HepG2 (cell line): ENCODE data around the gene SCAPER. TPM values are rescaled to one million over a fixed set of nuclear protein-coding genes. Genes with fewer than 3 reads are reported as not detected.

Source experiments
- ATAC-seq: fragments of 200-7000 bp; cut with Tn5 transposase; 3 replicates; pipeline ENCODE4 v1.9.1; 2020; ENCODE audit warnings: mild to moderate bottlenecking, moderate library complexity
- BruUV-seq: library from RNA; stranded (reverse); fragments of 400-500 nt; replicated peaks from 2 replicates; lab custom pipeline; 2021; lab: Mats Ljungman, UMichigan
- CTCF ChIA-PET: fragments of 300-600 bp; formaldehyde crosslinking; extraction: SDS; loops from one replicate; lab custom pipeline; 2021; ENCODE audit warnings: low total read pairs, inconsistent platforms, low intra/inter-chr PET ratio; lab: Yijun Ruan, JAX
- POLR2A ChIA-PET: fragments of 350-600 bp; sonication (Branson Sonifier 250); formaldehyde crosslinking; loops from one replicate; lab custom pipeline; 2020; ENCODE audit warnings: antibody characterized with exemption, inconsistent platforms; lab: Yijun Ruan, JAX
- DNase-seq: peaks from one replicate; pipeline ENCODE4 v3.0.0-alpha.2; 2015; ENCODE audit warnings: low spot score
- FAIRE-seq: peaks from 3 replicates; lab custom pipeline; 2011; peaks lifted over from hg19 to GRCh38; lab: Jason Lieb, UNC
- H2AFZ ChIP-seq: one replicate; pipeline ENCODE4 v1.6.1; 2011; ENCODE audit warnings: low read length, inconsistent platforms
- H3K27ac ChIP-seq: fragments of 300-600 bp; 3 replicates; pipeline ENCODE4 v1.8.0; 2011; ENCODE audit warnings: mixed run types, mild to moderate bottlenecking, mixed read lengths, low read length, inconsistent platforms; ENCODE audit not compliant: insufficient read depth; ENCODE audit errors: extremely low read length
- H3K27me3 ChIP-seq, 2 experiments: fragments of 200-600 bp in 1 of 2; 2 replicates in 1 of 2; 3 replicates in 1 of 2; pipeline versions ENCODE4 v1.6.0 to v1.8.0; 2011; ENCODE audit warnings: low read length in 2 of 2, mild to moderate bottlenecking in 2 of 2, moderate library complexity in 2 of 2, inconsistent platforms in 1 of 2; ENCODE audit not compliant: insufficient read depth in 2 of 2, control insufficient read depth in 1 of 2
- H3K36me3 ChIP-seq, 2 experiments: fragments of 200-600 bp in 1 of 2; replicated peaks in 1 of 2; 2 replicates in 1 of 2; 3 replicates in 1 of 2; pipeline versions ENCODE4 v1.5.1 to v1.8.0; 2011; ENCODE audit warnings: low read length in 2 of 2, inconsistent platforms in 1 of 2; ENCODE audit not compliant: insufficient read depth in 2 of 2, control insufficient read depth in 1 of 2
- H3K4me1 ChIP-seq: 2 replicates; pipeline ENCODE4 v1.5.1; 2012; ENCODE audit warnings: low read length, inconsistent platforms; ENCODE audit not compliant: insufficient read depth
- H3K4me2 ChIP-seq: 2 replicates; pipeline ENCODE4 v1.6.0; 2011; ENCODE audit warnings: low read depth, low read length, inconsistent platforms
- H3K4me3 ChIP-seq, 3 experiments: fragments of 200-600 bp in 1 of 3; sonication (generic), shearing (Covaris generic) in 1 of 3; replicated peaks in 1 of 3; 2 replicates each; pipeline ENCODE4 v1.5.1; 2011 to 2016; ENCODE audit warnings: low read length in 3 of 3, inconsistent platforms in 2 of 3, low read depth in 2 of 3, mild to moderate bottlenecking in 2 of 3, control low read depth in 1 of 3, mixed read lengths in 1 of 3; ENCODE audit not compliant: insufficient read depth in 1 of 3
- H3K79me2 ChIP-seq: one replicate; pipeline ENCODE4 v1.6.1; 2011; ENCODE audit warnings: low read length, inconsistent platforms; ENCODE audit not compliant: insufficient read depth
- H3K9ac ChIP-seq: 2 replicates; pipeline ENCODE4 v1.6.0; 2011; ENCODE audit warnings: mild to moderate bottlenecking, low read depth, low read length, inconsistent platforms; ENCODE audit not compliant: insufficient read depth
- H3K9me3 ChIP-seq: 2 replicates; pipeline ENCODE4 v1.5.1; 2012; ENCODE audit warnings: mild to moderate bottlenecking, low read length
- H4K20me1 ChIP-seq: 2 replicates; pipeline ENCODE4 v1.6.0; 2011; ENCODE audit warnings: inconsistent platforms, mild to moderate bottlenecking, low read length, moderate library complexity; ENCODE audit not compliant: insufficient read depth
- ARNT2 ChIP-seq: sonication (generic); formaldehyde crosslinking; IDR thresholded peaks from 2 replicates; pipeline ENCODE4 v1.8.0; 2022; ENCODE audit warnings: mild to moderate bottlenecking, low read depth, missing genetic modification reagents, moderate library complexity
- HMGA1 ChIP-seq: sonication (generic); formaldehyde crosslinking; conservative IDR thresholded peaks from 2 replicates; pipeline ENCODE4 v1.4.0; 2020; ENCODE audit warnings: missing genetic modification reagents
- HOXA5 ChIP-seq: sonication (generic); formaldehyde crosslinking; IDR thresholded peaks from 2 replicates; pipeline ENCODE4 v1.4.0; 2020; ENCODE audit warnings: missing genetic modification reagents
- NFKBIZ ChIP-seq: IDR thresholded peaks from 2 replicates; pipeline ENCODE4 v1.6.1; 2018; ENCODE audit warnings: missing genetic modification reagents, missing compliant biosample characterization
- NRL ChIP-seq: sonication (generic); formaldehyde crosslinking; IDR thresholded peaks from 2 replicates; pipeline ENCODE4 v1.5.0; 2020; ENCODE audit warnings: missing genetic modification reagents, mild to moderate bottlenecking, moderate library complexity, borderline replicate concordance
- RAD51 ChIP-seq: fragments of 450-650 bp; IDR thresholded peaks from 2 replicates; pipeline ENCODE4 v1.6.1; 2016; ENCODE audit warnings: borderline replicate concordance
- REXO4 ChIP-seq: sonication (generic); formaldehyde crosslinking; IDR thresholded peaks from 2 replicates; pipeline ENCODE4 v1.8.0; 2022; ENCODE audit warnings: missing genetic modification reagents, mild to moderate bottlenecking, borderline replicate concordance
- SIX4 ChIP-seq: sonication (generic); formaldehyde crosslinking; IDR thresholded peaks from 2 replicates; pipeline ENCODE4 v1.4.0; 2020; ENCODE audit warnings: missing genetic modification reagents
- TBX2 ChIP-seq: sonication (generic); formaldehyde crosslinking; IDR thresholded peaks from 2 replicates; pipeline ENCODE4 v1.5.0; 2020; ENCODE audit warnings: missing genetic modification reagents, mild to moderate bottlenecking, borderline replicate concordance
- TBX3 ChIP-seq: fragments of 450-650 bp; IDR thresholded peaks from 2 replicates; pipeline ENCODE4 v1.6.1; 2017; ENCODE audit warnings: antibody characterized with exemption, mild to moderate bottlenecking, inconsistent platforms, borderline replicate concordance
- TEAD2 ChIP-seq: sonication (generic); formaldehyde crosslinking; IDR thresholded peaks from 2 replicates; pipeline ENCODE4 v1.9.0; 2021; ENCODE audit warnings: missing genetic modification reagents
- ZNF274 ChIP-seq: sonication (generic); formaldehyde crosslinking; IDR thresholded peaks from 2 replicates; pipeline ENCODE4 v1.5.1; 2020; ENCODE audit warnings: mild to moderate bottlenecking, missing genetic modification reagents
- ZNF644 ChIP-seq: IDR thresholded peaks from 2 replicates; pipeline ENCODE4 v1.6.1; 2016; ENCODE audit warnings: low read depth
- ZNF746 ChIP-seq: sonication (generic); formaldehyde crosslinking; IDR thresholded peaks from 2 replicates; pipeline ENCODE4 v1.8.0; 2022; ENCODE audit warnings: mild to moderate bottlenecking, missing genetic modification reagents
- ZSCAN9 ChIP-seq: IDR thresholded peaks from 2 replicates; pipeline ENCODE4 v1.6.1; 2016; ENCODE audit warnings: borderline replicate concordance
- WGBS: methylation state at CpG from one replicate; pipeline ENCODE4 v1.1.6; 2017; ENCODE audit warnings: low lambda C conversion rate; 5-methylcytosine and 5-hydroxymethylcytosine counted together
- in situ Hi-C: cut with HindIII; loops from 2 replicates; pipeline ENCODE4 v1.10.0; 2017; ENCODE audit warnings: low pct_unique_long_range_greater_than_20kb; ENCODE audit not compliant: extremely low pct_ligation_motif_present
- intact Hi-C: fragments of 100-400 bp; cut with micrococcal nuclease; formaldehyde crosslinking; loops from one replicate; pipeline ENCODE4 v1.10.0; 2022; ENCODE audit not compliant: unreplicated experiment
- polyA plus RNA-seq, 8 experiments: library from polyadenylated mRNA; depleted of rRNA in 3 of 8; stranded (reverse) in 7 of 8; unstranded in 1 of 8; fragments of >200 nt; fragmentation: Illumina TruSeq in 4 of 8; extraction: Trizol in 4 of 8; gene quantifications; 2 replicates each; pipeline versions ENCODE4 v1.2.1 to v1.2.3, GENCODE V29; 2011 to 2016; ENCODE audit warnings: low read depth in 4 of 8, missing spikeins in 1 of 8, mixed read lengths in 1 of 8; ENCODE audit not compliant: insufficient read depth in 1 of 8
- total RNA-seq, 5 experiments: library from RNA; depleted of rRNA; stranded (reverse); fragments of >200 nt; fragmentation: Illumina TruSeq; extraction: Trizol; gene quantifications; 2 replicates each; pipeline ENCODE4 v1.2.3, GENCODE V29; 2016; ENCODE audit warnings: low read depth in 1 of 5
- TF ChIP-seq, protein P1 (sequence below): IDR thresholded peaks from 2 replicates; pipeline ENCODE4 v1.6.1; 2018; ENCODE audit warnings: missing genetic modification reagents
- TF ChIP-seq, protein P2 (sequence below): fragments of 450-650 bp; IDR thresholded peaks from 2 replicates; pipeline ENCODE4 v1.6.1; 2016
- TF ChIP-seq, protein P3 (sequence below), 2 experiments: sonication (generic) in 1 of 2; formaldehyde crosslinking in 1 of 2; IDR thresholded peaks; 2 replicates each; pipeline versions ENCODE4 v1.5.1 to v1.6.1; 2011 to 2020; ENCODE audit warnings: borderline replicate concordance in 1 of 2, low read depth in 1 of 2, low read length in 1 of 2, mild to moderate bottlenecking in 1 of 2, missing genetic modification reagents in 1 of 2, moderate library complexity in 1 of 2

The SCAPER gene
- total and polyA plus RNA-seq, 2 of the 13 experiments (the other 11 are each of a cell fraction or from before 2014, with no cell fraction given): 4.3 to 10.5 TPM

DNA sequence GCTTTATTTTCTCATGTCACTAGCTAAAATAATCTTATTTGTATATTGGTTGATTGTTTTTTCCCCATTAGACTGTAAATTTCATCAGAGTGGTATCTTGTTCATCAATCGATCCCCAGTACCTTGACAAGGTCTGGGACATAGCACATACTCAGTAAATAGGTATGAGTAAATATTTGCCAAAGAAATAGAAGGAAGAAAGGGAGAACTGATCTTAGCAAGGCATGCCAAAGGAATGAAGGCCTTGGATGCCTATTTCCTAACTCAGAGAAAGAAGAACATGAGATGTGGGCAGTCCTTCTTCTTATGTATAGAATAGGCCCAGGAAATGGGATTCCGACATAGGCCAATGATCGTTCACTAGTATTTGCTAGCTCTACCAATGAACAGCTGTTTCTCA, 513.8 kb downstream of the SCAPER start:
- in situ Hi-C loops: no loop called here
- Histone ChIP-seq H3K36me3 (peaks cover 0 to 1% of the 10 kb centered on the region in 2 experiments; a peak in 1 of 5 replicates), H3K4me1 (peaks cover 12% of the 10 kb centered on the region), H3K4me2 (no peak overlapping the region), H3K4me3 (no peak overlapping the region), H4K20me1 (no peaks in the 10 kb centered on the region), H3K9me3 (no peaks in the 10 kb centered on the region), H3K27me3 (no peaks in the 10 kb centered on the region), H2AFZ (no peak overlapping the region), H3K27ac (no peak overlapping the region), H3K79me2 (no peaks in the 10 kb centered on the region), H3K9ac (no peak overlapping the region)
- DNase-seq: no peak
- POLR2A ChIA-PET: no interaction called here
- WGBS: 66% methylated on average over 3 of the region's 3 CpGs
- TF ChIP-seq, protein P1, sequence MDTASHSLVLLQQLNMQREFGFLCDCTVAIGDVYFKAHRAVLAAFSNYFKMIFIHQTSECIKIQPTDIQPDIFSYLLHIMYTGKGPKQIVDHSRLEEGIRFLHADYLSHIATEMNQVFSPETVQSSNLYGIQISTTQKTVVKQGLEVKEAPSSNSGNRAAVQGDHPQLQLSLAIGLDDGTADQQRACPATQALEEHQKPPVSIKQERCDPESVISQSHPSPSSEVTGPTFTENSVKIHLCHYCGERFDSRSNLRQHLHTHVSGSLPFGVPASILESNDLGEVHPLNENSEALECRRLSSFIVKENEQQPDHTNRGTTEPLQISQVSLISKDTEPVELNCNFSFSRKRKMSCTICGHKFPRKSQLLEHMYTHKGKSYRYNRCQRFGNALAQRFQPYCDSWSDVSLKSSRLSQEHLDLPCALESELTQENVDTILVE (CRISPR knock-in tag): no peak
- TF ChIP-seq RAD51 (no peak), ZNF746 (CRISPR knock-in tag) (no peak), SIX4 (no peak), REXO4 (CRISPR knock-in tag) (no peak), NRL (CRISPR knock-in tag) (no peak), HMGA1 (CRISPR knock-in tag) (no peak), ZNF644 (CRISPR knock-in tag) (no peak), TEAD2 (no peak), HOXA5 (CRISPR knock-in tag) (no peak), ZNF274 (CRISPR knock-in tag) (no peak), NFKBIZ (CRISPR knock-in tag) (no peak), TBX3 (no peak), ZSCAN9 (no peak), ARNT2 (CRISPR knock-in tag) (no peak), TBX2 (CRISPR knock-in tag) (no peak)
- TF ChIP-seq, protein P2, sequence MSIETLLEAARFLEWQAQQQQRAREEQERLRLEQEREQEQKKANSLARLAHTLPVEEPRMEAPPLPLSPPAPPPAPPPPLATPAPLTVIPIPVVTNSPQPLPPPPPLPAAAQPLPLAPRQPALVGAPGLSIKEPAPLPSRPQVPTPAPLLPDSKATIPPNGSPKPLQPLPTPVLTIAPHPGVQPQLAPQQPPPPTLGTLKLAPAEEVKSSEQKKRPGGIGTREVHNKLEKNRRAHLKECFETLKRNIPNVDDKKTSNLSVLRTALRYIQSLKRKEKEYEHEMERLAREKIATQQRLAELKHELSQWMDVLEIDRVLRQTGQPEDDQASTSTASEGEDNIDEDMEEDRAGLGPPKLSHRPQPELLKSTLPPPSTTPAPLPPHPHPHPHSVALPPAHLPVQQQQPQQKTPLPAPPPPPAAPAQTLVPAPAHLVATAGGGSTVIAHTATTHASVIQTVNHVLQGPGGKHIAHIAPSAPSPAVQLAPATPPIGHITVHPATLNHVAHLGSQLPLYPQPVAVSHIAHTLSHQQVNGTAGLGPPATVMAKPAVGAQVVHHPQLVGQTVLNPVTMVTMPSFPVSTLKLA: no peak
- TF ChIP-seq, protein P3, sequence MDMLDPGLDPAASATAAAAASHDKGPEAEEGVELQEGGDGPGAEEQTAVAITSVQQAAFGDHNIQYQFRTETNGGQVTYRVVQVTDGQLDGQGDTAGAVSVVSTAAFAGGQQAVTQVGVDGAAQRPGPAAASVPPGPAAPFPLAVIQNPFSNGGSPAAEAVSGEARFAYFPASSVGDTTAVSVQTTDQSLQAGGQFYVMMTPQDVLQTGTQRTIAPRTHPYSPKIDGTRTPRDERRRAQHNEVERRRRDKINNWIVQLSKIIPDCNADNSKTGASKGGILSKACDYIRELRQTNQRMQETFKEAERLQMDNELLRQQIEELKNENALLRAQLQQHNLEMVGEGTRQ (IDR thresholded peaks at IDR 0.05; ENCODE audit: low read depth, low read length): no peak
- TF ChIP-seq, protein P3 (CRISPR knock-in tag; IDR thresholded peaks at IDR 0.05; ENCODE audit: borderline replicate concordance): no peak
- no peak for FAIRE-seq
- no TSS peak for BruUV-seq
- CTCF ChIA-PET: no interaction called here
- intact Hi-C loops: no loop called here
- no peak for ATAC-seq
